GM18520 (cell line): ENCODE results near the gene PBLD.
"Not testable (repeated sequence)": the region's sequence is repeated elsewhere in the genome, so short reads cannot be mapped to it uniquely, and the experiment has no call there.

Source experiments
- ATAC-seq: cut with Tn5 transposase; IDR thresholded peaks from one replicate; pipeline ENCODE4 v1.9.1; 2021; ENCODE audit not compliant: unreplicated experiment

Gene PBLD

DNA sequence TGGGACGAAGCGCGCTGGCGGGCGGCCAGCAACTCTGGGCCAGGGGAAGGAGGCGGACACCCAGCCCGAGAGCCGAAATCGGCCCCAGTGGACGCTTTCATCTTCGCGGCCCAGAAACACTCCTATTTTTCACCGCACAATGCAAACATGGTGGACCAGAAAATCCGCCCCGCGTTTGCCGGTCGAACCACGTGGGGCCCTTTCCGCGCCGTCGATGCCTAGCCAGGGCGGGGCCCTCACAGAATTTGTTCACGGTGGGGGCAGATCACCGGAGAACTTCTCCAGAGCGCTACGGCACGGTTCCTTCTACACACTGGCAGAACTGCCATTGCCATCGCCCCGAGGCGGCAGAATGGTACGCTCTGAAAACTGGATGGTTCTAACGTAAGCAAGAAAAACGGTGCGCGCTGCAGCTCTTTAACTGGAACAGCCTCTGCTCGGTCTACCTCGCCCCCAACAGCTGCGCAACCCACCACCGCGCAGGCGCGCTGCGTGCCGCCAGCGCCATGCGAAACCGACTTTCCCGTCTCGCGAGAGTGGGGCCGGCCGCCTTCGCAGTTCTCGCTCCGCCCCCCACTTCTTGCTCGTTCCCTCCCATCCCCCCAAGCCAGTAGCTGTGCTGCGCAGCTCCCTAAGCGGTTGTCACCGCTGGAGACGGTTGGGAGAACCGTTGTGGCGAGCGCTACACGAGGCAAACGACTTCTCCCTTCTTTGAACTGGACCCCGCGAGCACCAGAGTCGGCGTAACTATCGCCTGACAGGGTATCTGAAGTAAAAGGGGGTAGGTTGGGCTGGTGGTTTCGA, 1.1 kb downstream of the PBLD start, which contains the start of gene HNRNPH3:
HNRNPH3 (plus strand) TSS at position 610 of the 804 bp plus-strand sequence. CDS start 5,158 bp downstream, outside the sequence.
- peak; percentile 78 for ATAC-seq

DNA sequence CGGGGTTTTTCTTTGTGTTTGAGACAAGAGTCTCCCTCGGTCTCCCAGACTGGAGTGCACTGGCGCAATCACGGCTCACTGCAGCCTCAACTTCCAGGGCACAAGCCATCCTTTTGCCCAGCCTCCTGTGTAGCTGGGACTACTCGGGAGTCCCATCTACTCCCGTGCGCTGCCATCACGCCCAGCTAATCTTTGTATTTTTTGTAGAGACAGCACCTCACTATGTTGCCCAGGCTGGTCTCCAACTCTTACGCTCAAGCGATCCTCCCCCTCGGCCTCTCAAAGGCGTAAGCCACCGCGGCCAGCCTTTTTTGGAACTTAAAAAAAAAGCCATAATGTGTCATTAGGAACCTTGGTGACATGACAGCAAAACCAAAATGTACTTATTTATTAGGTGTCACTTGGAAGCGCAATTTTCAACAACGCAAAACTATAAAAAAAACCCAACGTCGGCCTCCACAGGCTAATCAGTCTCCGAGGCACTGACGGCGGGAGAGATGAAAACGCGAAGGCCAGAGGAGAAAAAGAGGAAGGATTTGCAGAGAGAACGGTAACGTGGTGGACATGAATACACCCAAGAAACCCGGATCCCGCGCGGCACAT, 1.8 kb downstream of the PBLD start:
- ATAC-seq: no peak

DNA sequence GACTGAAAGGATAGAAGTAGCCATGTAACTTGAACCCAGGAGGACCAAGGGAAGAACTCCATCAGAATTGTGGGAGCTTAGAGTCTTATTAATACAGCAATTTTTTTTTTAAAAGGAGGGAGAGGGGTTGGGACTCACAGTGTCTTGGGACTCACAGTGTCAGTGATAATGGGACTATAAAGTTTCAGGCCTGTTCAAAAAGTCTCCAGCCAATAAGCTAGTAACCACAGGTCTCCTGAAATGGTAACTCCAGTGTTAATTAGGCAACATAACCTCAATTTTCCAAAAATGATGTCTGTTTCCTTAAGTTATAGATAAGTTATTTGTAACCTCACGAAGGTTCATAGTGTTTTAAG, 3.2 kb downstream of the PBLD start:
- no peak for ATAC-seq

DNA sequence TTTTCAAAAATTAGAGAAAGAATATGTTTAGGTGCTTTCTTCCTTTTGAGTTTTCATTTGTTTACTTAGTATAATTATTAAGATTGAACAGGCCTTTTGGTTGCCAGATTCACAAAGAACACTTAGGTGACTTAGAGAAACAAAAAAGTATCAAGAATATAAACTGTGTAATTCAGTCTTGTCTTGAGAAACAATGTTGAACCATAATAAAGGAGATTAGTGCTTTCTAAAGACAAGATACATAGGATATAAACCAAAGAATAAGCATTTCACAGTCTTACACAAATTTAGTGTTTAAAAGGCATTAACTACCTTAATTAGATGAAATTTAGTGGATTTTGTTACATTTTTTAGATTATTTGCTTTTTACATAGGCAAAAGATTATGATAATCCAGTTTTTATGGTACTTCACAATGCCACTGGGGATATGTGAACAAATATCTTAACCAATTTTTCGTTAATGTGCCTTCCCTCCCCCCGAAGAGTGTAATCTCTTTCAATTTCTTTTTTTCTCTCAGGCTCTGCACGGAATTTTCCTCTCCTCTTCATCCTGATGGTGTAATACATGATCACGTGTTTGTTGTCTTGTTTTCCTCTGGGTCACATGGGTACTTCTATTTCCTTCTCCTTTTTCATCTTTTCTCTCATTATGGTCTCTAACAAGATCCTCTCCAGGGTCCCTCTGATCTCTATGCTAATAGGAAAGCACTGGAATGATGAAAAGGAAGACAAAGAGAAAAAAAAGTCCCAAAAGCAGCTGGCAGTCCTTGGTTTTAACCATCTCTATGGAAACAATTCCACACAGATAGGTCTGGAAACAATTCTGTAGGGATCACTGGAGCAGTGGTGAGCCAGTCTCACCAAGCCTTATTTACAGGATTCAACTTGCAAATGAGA, 4.6 kb downstream of the PBLD start:
- no peak for ATAC-seq

DNA sequence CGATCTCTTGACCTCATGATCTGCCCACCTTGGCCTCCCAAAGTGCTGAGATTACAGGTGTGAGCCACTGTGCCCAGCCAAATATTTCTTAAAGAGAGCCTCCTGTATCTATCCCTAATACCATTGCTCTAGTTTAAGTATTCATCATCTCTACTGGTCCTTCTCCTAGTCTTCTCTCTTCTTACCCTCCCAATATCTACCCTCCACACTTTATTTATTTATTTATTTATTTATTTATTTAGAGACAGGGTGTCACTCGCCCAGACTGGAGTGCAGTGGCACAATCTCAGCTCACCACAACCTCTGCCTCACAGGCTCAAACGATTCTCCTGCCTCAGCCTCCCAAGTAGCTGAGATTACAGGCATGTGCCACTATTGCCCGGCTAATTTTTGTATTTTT, 8.3 kb downstream of the PBLD start:
- ATAC-seq: not testable (repeated sequence)

DNA sequence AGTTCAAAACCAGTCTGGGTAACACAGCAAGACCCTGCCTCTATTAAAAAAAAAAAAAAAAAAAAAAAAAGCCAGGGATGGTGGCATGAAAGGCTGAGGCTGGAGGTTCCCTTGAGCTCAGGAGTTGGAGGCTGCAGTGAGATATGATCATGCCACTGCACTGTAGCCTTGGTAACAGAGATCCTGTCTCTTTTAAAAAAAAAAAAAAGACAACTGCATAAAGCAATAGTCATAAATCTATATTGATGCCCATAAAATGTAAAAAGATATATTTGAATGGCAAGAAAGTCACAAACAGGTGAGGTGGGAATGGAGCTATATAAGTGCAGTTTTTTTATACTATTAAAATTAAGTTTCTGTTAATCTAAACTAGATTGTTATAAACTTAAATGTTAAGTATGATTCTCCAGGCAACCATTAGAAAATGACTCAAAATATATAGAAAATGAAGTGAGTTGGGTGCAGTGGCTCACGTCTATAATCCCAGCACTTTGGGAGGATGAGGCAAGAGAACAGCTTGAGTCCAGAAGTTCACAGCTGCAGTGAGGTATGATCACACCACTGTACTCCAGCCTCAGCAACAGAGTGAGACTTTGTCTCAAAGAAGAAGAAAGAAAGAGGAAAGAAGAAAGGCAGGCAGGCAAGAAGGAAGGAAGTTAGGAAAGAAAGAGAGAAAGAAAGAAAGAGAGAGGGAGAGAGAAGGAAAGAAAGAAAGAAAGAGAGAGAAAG, 14.2 kb downstream of the PBLD start:
- no peak for ATAC-seq

DNA sequence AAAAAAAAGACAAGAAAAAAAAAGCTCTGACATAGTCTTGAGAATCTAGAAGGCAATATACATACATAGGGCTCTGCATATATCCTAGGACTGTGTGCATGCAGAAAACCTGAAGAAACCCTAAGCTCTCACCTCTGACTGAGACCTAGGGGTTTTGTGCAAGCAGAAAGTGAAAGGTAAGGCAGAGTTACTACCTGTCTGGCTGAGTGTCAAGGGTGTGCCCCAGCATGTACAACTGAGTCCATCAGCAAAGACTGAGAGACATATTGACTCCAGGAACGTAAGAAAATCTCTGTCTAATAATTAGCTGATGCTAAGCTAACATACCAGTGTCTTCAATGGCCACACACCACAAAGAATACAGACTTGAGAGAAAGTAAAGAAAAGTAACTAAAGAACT, 17.1 kb downstream of the PBLD start:
- ATAC-seq: no peak

DNA sequence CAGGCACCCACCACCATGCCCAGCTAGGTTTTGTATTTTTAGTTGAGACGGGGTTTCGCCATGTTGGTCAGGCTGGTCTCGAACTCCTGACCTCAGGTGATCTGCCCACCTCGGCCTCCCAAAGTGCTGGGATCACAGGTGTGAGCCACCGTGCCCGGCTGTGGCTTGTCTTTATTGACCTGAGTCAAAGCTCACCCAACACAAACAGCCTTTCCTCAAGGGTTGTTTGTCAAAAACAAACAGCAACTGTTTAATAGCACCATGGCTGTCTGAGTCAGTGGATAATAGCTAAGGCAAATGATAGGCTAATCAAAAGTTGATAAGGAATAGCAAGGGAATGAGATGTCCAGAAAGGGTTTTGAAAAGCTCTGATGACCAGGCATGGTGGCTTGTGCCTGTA, 17.8 kb downstream of the PBLD start:
- not testable (repeated sequence) for ATAC-seq

DNA sequence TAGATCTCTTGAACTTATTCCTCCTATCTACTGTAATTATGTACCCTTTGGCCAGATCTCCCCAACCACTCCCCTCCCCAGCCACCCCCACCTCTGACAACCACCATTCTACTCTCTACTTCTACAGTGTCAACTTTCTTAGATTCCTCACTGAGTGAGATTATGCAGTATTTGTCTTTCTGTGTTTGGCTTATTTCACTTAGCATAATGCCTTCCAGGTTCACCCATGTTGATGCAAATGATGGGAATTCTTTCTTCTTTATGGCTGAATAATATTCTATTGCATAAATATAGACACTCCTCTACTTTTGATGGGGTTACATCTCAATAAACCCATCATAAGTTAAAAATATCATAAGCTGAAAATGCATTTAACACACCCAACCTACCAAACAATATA, 22.2 kb downstream of the PBLD start:
- no peak for ATAC-seq

DNA sequence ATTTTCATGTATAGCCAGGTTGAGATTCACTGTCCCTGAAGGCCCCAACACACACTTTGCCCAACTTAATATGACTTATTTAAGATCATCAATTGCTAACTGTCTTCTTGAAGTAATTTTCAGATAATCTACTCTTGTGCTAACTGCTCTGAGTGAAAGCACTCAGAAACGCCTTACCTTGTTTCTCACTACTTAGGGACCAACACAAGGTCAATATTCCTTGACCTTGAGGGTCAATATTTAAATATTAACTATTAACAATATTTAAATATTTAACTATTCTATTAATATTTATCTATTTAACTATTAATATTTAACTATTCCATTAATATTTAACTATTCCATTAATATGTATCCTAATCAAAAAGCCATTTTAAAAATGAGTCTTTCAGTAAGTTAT, 26.9 kb downstream of the PBLD start:
- no peak for ATAC-seq

DNA sequence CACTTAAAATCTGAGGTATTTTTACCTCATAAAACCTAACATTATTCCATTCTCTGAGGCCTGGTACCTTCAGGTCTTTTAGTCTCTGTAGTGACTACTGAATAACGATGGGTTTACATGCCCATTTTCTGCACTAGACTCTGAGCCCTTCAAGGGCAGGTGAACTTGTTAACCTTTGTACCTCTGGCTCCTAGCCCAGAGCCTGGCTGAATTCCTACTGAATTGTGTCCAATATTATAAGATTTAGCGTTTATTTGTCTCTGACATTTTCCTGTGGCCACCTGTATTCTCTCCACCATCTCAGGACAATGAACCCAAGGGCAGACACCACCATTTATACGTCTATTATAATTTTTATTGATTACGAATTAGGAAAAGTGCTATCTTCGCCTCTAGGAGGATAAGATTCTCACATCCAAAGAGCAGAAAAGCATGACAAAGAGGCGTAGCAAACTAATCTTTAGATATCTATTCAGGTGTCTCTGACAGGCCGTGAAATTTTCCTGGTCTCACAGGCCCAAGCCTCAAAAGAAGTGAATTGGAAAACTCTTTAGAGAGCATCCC, 28.8 kb downstream of the PBLD start:
- ATAC-seq: no peak

DNA sequence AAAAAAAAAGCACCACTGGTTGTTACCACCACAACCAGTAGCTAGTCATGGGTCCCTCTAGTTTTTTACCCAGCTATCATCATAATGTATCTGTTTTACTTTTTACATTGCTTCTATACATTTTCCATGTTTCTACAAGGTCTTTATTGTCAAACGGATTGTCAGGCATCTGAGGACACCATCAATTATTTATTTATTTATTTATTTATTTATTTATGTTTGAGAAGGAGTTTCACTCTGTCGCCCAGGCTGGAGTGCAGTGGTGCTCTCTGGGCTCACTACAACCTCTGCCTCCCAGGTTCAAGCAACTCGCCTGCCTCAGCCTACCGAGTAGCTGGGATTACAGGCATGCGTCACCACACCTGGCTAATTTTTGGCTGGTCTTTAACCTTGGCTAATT, 29.9 kb downstream of the PBLD start:
- ATAC-seq: no peak

DNA sequence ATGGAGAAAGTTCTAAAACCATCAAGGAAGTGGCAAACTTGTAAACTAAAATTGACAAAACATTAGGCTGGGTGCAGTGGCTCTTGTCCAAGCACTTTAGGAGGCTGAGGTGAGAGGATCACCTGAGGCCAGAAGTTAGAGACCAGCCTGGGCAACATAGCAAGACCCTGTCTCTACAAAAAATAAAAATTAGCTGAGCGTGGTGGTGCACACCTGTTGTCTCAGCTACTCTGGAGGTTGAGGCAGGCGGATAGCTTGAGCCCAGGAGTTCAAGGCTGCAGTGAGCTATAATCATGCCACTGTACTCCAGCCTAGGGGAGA, 30.3 kb downstream of the PBLD start:
- no peak for ATAC-seq

DNA sequence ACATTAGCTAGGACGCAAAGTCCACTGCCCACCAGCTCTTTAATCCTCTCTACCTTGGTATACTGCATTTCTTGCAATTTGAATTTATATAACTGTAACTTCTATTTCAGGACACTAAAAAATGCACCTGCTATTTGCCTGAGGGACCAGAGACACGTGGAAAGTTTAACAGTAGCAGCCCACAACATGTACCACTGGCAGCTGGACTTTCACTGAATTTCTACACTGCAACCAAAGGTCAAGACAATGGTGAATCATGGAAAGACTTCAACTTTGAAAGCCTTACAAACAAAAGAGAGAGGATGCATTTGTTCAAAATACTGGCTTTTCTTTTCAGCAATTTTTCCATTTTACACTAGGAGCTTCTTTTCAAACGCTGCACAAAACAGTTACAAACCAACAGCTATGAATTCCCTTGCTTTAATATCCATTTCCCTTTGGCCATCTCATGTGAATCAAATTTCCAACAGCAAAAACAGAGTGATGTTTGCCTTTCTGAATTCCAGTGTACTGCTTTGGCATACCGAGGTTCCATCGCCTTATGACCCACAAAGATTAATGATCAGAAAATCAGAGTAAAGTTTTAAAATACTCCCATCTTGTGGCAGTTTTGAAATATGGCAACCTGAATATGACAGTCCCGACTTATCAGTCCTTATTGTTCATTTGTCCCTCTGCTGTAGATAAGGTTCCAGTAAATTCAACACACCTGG, 30.8 kb downstream of the PBLD start:
- ATAC-seq: no peak

DNA sequence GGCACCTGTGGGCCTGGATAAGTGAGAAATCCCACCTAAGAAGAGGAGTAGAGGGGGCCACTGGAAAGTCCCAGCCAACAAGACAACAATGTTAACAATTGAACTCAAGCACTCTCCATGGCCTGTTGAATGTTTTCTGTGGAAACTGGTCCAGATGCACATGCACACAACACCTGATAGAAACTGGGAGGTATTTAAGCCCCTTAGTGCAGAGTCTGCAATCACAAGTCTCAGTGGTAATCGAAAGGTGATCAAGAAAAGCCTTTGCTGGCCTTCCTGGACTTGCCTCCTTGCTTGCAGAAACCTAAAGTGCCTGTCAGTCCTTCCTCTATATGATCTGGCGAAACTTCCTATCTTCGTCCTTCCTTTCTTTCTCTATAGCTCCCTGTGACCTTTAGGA, 31.4 kb downstream of the PBLD start:
- no peak for ATAC-seq

DNA sequence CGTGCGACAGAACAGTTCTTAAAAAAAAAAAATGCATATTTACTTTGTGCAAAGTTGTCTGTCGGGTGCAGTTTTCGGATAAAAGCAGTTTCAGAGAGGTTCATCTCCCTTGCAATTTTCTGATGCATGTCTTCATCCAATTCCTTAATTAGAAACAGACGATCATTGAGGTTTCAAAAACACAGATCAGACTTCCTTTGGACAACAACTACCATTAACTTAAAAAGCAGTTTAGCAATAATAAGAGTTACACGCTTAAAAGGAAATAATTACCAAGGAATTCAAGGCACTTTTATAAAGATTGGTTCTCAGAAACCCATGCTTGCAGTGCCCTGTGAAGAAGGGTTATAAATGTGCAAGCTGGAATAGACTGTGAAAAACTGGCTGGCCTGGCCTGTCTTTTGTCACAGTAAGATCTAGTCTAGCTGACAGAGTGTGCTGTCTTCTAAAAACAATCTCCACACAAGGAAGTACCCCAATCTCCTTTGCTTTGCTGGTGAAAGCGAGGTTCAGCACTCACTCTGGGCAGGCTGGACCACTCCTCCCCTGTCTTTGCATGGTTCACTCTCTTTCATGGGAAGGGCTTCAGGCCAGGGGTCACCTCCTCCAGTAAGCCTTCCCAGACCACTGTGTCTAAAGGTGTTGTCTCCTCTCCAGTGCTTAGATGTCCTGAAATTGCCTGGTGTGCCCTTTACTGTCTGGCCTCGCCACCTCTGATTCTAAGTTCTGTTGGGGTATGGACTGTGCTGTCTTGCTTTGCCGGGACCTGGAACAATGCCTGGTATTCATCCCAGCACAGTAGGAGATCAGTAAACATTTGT, 35.7 kb downstream of the PBLD start:
- ATAC-seq: no peak

DNA sequence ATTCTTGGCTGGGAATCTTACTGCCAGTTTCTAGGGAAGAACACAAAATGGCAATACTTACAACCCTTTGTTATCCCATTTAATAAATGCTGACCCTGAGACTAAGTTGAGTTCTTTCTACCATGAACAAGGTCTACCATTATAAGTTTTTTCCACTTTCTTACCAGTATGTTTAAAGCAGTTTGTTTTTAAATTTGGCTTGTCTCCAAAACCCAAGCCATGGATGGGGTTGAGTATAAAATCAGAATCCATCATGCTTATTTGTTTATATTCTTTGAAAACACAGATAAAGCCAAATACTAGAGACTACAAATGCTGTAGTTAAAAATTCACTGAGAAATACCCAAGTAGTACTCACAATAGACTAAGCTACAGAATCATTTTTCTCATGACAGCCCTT, 42.0 kb downstream of the PBLD start:
- no peak for ATAC-seq

DNA sequence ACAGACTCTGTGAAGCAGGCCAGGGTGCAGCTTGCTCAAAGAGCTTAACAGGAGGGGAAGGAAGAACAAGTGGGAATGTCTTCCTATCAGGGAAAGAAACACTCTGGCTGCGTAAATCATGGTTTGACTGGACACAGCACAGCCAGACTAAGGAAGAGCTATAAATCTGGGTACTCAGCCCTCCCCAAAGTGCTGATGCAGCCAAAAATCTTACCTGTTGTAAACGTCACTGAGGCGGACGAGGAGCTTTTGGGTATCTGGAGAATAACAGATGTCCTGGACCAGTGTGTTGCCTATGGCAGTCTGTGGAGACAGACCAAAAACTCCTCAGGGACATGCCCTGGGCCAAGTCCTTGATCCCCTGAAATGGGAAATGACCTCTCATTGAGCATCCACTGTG, 44.0 kb downstream of the PBLD start:
- no peak for ATAC-seq
